SK-N-SH treated with all-trans-retinoic acid at 6 μM for 48 hours (cell line): ENCODE results near the gene MYL6.

Experiments used
- ATAC-seq: fragments of 200-7000 bp; cut with Tn5 transposase; 3 replicates; pipeline ENCODE4 v1.9.1; 2020; ENCODE audit warnings: mild to moderate bottlenecking, moderate library complexity
- ARNTL ChIP-seq: fragments of 450-650 bp; formaldehyde crosslinking; IDR thresholded peaks from 2 replicates; pipeline ENCODE4 v1.5.0; 2020; ENCODE audit warnings: low read depth, mild to moderate bottlenecking, moderate library complexity, borderline replicate concordance
- BACH2 ChIP-seq: fragments of 250-450 bp; sonication (Bioruptor Pico); IDR thresholded peaks from 2 replicates; pipeline ENCODE4 v1.9.0; 2021; ENCODE audit warnings: mild to moderate bottlenecking, borderline replicate concordance
- CREB5 ChIP-seq: fragments of 250-450 bp; sonication (Bioruptor Pico); IDR thresholded peaks from 2 replicates; pipeline ENCODE4 v1.5.1; 2020; ENCODE audit warnings: low read depth, mild to moderate bottlenecking, moderate library complexity
- CSRNP3 ChIP-seq: fragments of 250-450 bp; sonication (Bioruptor Pico); IDR thresholded peaks from 2 replicates; pipeline ENCODE4 v1.5.1; 2021; ENCODE audit warnings: mild to moderate bottlenecking, moderate library complexity
- ESRRG ChIP-seq: fragments of 250-450 bp; sonication (Bioruptor Pico); IDR thresholded peaks from 2 replicates; pipeline ENCODE4 v1.6.1; 2021; ENCODE audit warnings: mild to moderate bottlenecking
- GLIS3 ChIP-seq: fragments of 250-450 bp; sonication (Bioruptor Pico); IDR thresholded peaks from 2 replicates; pipeline ENCODE4 v1.5.0; 2020; ENCODE audit warnings: mild to moderate bottlenecking, moderate library complexity
- ISL1 ChIP-seq: fragments of 250-450 bp; sonication (Bioruptor Pico); IDR thresholded peaks from 2 replicates; pipeline ENCODE4 v2.1.2; 2022; ENCODE audit warnings: mild to moderate bottlenecking, moderate library complexity
- PATZ1 ChIP-seq: fragments of 250-450 bp; sonication (Bioruptor Pico); IDR thresholded peaks from 2 replicates; pipeline ENCODE4 v1.8.0; 2020; ENCODE audit warnings: mild to moderate bottlenecking, moderate library complexity, borderline replicate concordance
- POU6F1 ChIP-seq: fragments of 250-450 bp; sonication (Bioruptor Pico); IDR thresholded peaks from 2 replicates; pipeline ENCODE4 v1.8.0; 2021; ENCODE audit warnings: low read depth, mild to moderate bottlenecking, moderate library complexity, borderline replicate concordance
- PPARA ChIP-seq: fragments of 250-450 bp; sonication (Bioruptor Pico); IDR thresholded peaks from 2 replicates; pipeline ENCODE4 v1.5.0; 2020; ENCODE audit warnings: mild to moderate bottlenecking, borderline replicate concordance
- RARB ChIP-seq: fragments of 250-450 bp; sonication (Bioruptor Pico); IDR thresholded peaks from 2 replicates; pipeline ENCODE4 v1.8.0; 2021; ENCODE audit warnings: mild to moderate bottlenecking, moderate library complexity
- SNAI2 ChIP-seq: fragments of 250-450 bp; sonication (Bioruptor Pico); IDR thresholded peaks from 2 replicates; pipeline ENCODE4 v1.5.0; 2020; ENCODE audit warnings: mild to moderate bottlenecking, moderate library complexity
- TOX ChIP-seq: fragments of 250-450 bp; sonication (Bioruptor Pico); IDR thresholded peaks from 2 replicates; pipeline ENCODE4 v1.8.0; 2021; ENCODE audit warnings: mild to moderate bottlenecking, moderate library complexity, borderline replicate concordance
- TSHZ2 ChIP-seq: fragments of 250-450 bp; sonication (Bioruptor Pico); IDR thresholded peaks from 2 replicates; pipeline ENCODE4 v1.5.0; 2020; ENCODE audit warnings: mild to moderate bottlenecking, moderate library complexity
- ZC3H10 ChIP-seq: fragments of 250-450 bp; sonication (Bioruptor Pico); IDR thresholded peaks from 2 replicates; pipeline ENCODE4 v1.5.1; 2021; ENCODE audit warnings: mild to moderate bottlenecking, moderate library complexity
- ZFP30 ChIP-seq: fragments of 450-650 bp; formaldehyde crosslinking; IDR thresholded peaks from 2 replicates; pipeline ENCODE4 v1.5.0; 2022; ENCODE audit warnings: mild to moderate bottlenecking, moderate library complexity
- ZNF565 ChIP-seq: fragments of 450-650 bp; formaldehyde crosslinking; conservative IDR thresholded peaks from 2 replicates; pipeline ENCODE4 v1.5.0; 2020; ENCODE audit warnings: low read depth, mild to moderate bottlenecking, moderate library complexity

MYL6 gene

GRCh38 chr12:56197921-56198635 lies 39.9 kb downstream of the MYL6 start:
- ATAC-seq = no peak
- TF ChIP-seq PATZ1 (CRISPR knock-in tag) (no peak), TSHZ2 (no peak), ZFP30 (CRISPR knock-in tag) (no peak), ZNF565 (no peak), PPARA (CRISPR knock-in tag) (no peak), SNAI2 (CRISPR knock-in tag) (no peak), ARNTL (CRISPR knock-in tag) (no peak), POU6F1 (no peak), BACH2 (CRISPR knock-in tag) (no peak), ZC3H10 (no peak), TOX (CRISPR knock-in tag) (no peak)

- TF ChIP-seq CREB5 (CRISPR knock-in tag) (0 out of 2 replicates have a peak, but pooled peaks have one; percentile 51), ISL1 (CRISPR knock-in tag) (peak; percentile 92), CSRNP3 (0 out of 2 replicates have a peak, but pooled peaks have one; percentile 23), ARNTL (CRISPR knock-in tag) (no peak), GLIS3 (CRISPR knock-in tag) (peak; percentile 13; the same call in 1 of the 2 replicates), RARB (CRISPR knock-in tag) (no peak), PATZ1 (CRISPR knock-in tag) (0 out of 2 replicates have a peak, but pooled peaks have one; percentile 32), ESRRG (CRISPR knock-in tag) (peak; percentile 52; the same call in 1 of the 2 replicates)
- ATAC-seq = peak; percentile 30
These were observed 40.7 kb downstream of the MYL6 start for GRCh38 chr12:56198836-56199235.

GRCh38 chr12:56202366-56202765 lies 44.2 kb downstream of the MYL6 start:
- ATAC-seq = no peak
- no peak for TF ChIP-seq ISL1 (CRISPR knock-in tag)
- TF ChIP-seq RARB (CRISPR knock-in tag) = no peak
- no peak for TF ChIP-seq PPARA (CRISPR knock-in tag)
- TF ChIP-seq ARNTL (CRISPR knock-in tag) = no peak
- no peak for TF ChIP-seq ZFP30 (CRISPR knock-in tag)
- TF ChIP-seq ESRRG (CRISPR knock-in tag) = 0 out of 2 replicates have a peak, but pooled peaks have one; percentile 23
- no peak for TF ChIP-seq SNAI2 (CRISPR knock-in tag)
